OCI-LY1 (cell line): Measurements from ENCODE around the gene INKA2.

Experiments used
- EZH2 ChIP-seq: fragments of 200-600 bp; sonication (generic), shearing (Covaris generic); IDR thresholded peaks from 2 replicates; pipeline ENCODE4 v1.8.0; 2017; ENCODE audit warnings: borderline replicate concordance, mixed run types, mild to moderate bottlenecking, antibody characterized with exemption, low read length, moderate library complexity, mixed read lengths
- TF ChIP-seq, protein P1 (sequence below): fragments of 200-600 bp; sonication (generic), shearing (Covaris generic); IDR thresholded peaks from 2 replicates; pipeline ENCODE4 v1.5.1; 2017; ENCODE audit warnings: mild to moderate bottlenecking, antibody characterized with exemption, low read length, moderate library complexity, mixed read lengths

- no peak for TF ChIP-seq EZH2
- TF ChIP-seq, protein P1, sequence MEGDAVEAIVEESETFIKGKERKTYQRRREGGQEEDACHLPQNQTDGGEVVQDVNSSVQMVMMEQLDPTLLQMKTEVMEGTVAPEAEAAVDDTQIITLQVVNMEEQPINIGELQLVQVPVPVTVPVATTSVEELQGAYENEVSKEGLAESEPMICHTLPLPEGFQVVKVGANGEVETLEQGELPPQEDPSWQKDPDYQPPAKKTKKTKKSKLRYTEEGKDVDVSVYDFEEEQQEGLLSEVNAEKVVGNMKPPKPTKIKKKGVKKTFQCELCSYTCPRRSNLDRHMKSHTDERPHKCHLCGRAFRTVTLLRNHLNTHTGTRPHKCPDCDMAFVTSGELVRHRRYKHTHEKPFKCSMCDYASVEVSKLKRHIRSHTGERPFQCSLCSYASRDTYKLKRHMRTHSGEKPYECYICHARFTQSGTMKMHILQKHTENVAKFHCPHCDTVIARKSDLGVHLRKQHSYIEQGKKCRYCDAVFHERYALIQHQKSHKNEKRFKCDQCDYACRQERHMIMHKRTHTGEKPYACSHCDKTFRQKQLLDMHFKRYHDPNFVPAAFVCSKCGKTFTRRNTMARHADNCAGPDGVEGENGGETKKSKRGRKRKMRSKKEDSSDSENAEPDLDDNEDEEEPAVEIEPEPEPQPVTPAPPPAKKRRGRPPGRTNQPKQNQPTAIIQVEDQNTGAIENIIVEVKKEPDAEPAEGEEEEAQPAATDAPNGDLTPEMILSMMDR: no peak
These were observed 2.5 kb downstream of the INKA2 start for GRCh38 chr1:111736548-111737215.
